Neural cell (in vitro differentiated cells): ENCODE data around the gene SFMBT1. TPM values are rescaled to one million over a fixed set of nuclear protein-coding genes. Genes with fewer than 3 reads are reported as not detected.

Experiments
- H2AFZ ChIP-seq: fragments of 200-600, 300-800 bp; sonication (generic), shearing (Covaris generic); 2 replicates; pipeline ENCODE4 v1.6.0; 2014; ENCODE audit warnings: low read depth, mild to moderate bottlenecking, antibody characterized with exemption, low read length, moderate library complexity
- H3F3A ChIP-seq: fragments of 200-600 bp; shearing (Covaris generic); 2 replicates; pipeline ENCODE4 v1.6.1; 2016; ENCODE audit warnings: mild to moderate bottlenecking, moderate library complexity, mixed read lengths, antibody characterized with exemption, low read length; ENCODE audit not compliant: insufficient read depth, poor library complexity, severe bottlenecking
- H3K27ac ChIP-seq: fragments of 200-600, 300-800 bp; sonication (generic), shearing (Covaris generic); 2 replicates; pipeline ENCODE4 v1.5.1; 2014; ENCODE audit warnings: mild to moderate bottlenecking, low read length, moderate library complexity
- H3K27me3 ChIP-seq: fragments of 300-800, 200-600 bp; sonication (generic), shearing (Covaris generic); 2 replicates; pipeline ENCODE4 v1.6.0; 2014; ENCODE audit warnings: mild to moderate bottlenecking, low read depth, low read length, moderate library complexity; ENCODE audit not compliant: insufficient read depth
- H3K36me3 ChIP-seq: fragments of 300-800, 200-600 bp; sonication (generic), shearing (Covaris generic); 2 replicates; pipeline ENCODE4 v1.5.1; 2014; ENCODE audit warnings: mild to moderate bottlenecking, antibody characterized with exemption, low read length, moderate library complexity; ENCODE audit not compliant: insufficient read depth
- H3K4me2 ChIP-seq: fragments of 300-800, 200-600 bp; sonication (generic), shearing (Covaris generic); 2 replicates; pipeline ENCODE4 v1.6.0; 2014; ENCODE audit warnings: mild to moderate bottlenecking, low read length
- H3K4me3 ChIP-seq: fragments of 300-800, 200-600 bp; sonication (generic), shearing (Covaris generic); 2 replicates; pipeline ENCODE4 v1.5.1; 2014; ENCODE audit warnings: mild to moderate bottlenecking, low read length, moderate library complexity
- H3K79me2 ChIP-seq: fragments of 200-600 bp; shearing (Covaris generic); replicated peaks from 2 replicates; pipeline ENCODE4 v1.6.0; 2014; ENCODE audit warnings: mild to moderate bottlenecking, low read length, moderate library complexity; ENCODE audit not compliant: insufficient read depth
- H3K9ac ChIP-seq: fragments of 300-800, 200-600 bp; sonication (generic), shearing (Covaris generic); 2 replicates; pipeline ENCODE4 v1.6.1; 2016; ENCODE audit warnings: mild to moderate bottlenecking, low read length, mixed read lengths
- H3K9me2 ChIP-seq: fragments of 200-600 bp; shearing (Covaris generic); 2 replicates; pipeline ENCODE4 v1.6.1; 2016; ENCODE audit warnings: mild to moderate bottlenecking, low read length, mixed read lengths; ENCODE audit not compliant: insufficient read depth
- H3K9me3 ChIP-seq: fragments of 200-600, 300-800 bp; sonication (generic), shearing (Covaris generic); 2 replicates; pipeline ENCODE4 v1.6.1; 2016; ENCODE audit warnings: mild to moderate bottlenecking, mixed run types, low read length, moderate library complexity, mixed read lengths
- H4K20me1 ChIP-seq: fragments of 200-600 bp; shearing (Covaris generic); 2 replicates; pipeline ENCODE4 v1.6.1; 2016; ENCODE audit warnings: mild to moderate bottlenecking, mixed run types; ENCODE audit not compliant: insufficient read depth
- CTCF ChIP-seq: fragments of 450-650 bp; IDR thresholded peaks from 2 replicates; pipeline ENCODE4 v1.5.1; 2014; ENCODE audit warnings: antibody characterized with exemption, mild to moderate bottlenecking, moderate library complexity; ENCODE audit not compliant: poor library complexity, severe bottlenecking
- EP300 ChIP-seq: fragments of 450-650 bp; conservative IDR thresholded peaks from 2 replicates; pipeline ENCODE4 v1.6.1; 2014; ENCODE audit warnings: antibody characterized with exemption, mild to moderate bottlenecking, moderate library complexity; ENCODE audit not compliant: poor library complexity, severe bottlenecking
- EZH2 ChIP-seq: fragments of 200-600, 300-800 bp; shearing (Covaris generic), sonication (generic); IDR thresholded peaks from 2 replicates; pipeline ENCODE4 v1.6.1; 2014; ENCODE audit warnings: antibody characterized with exemption, low read length, borderline replicate concordance, mild to moderate bottlenecking; ENCODE audit not compliant: insufficient read depth, poor library complexity, severe bottlenecking
- MXI1 ChIP-seq: fragments of 450-650 bp; conservative IDR thresholded peaks from 2 replicates; pipeline ENCODE4 v1.6.1; 2014; ENCODE audit warnings: antibody characterized with exemption, mild to moderate bottlenecking; ENCODE audit not compliant: poor library complexity, severe bottlenecking
- POLR2AphosphoS5 ChIP-seq: IDR thresholded peaks from 2 replicates; pipeline ENCODE4 v1.6.1; 2012
- RAD21 ChIP-seq: fragments of 450-650 bp; conservative IDR thresholded peaks from 2 replicates; pipeline ENCODE4 v1.6.1; 2014; ENCODE audit warnings: antibody characterized with exemption, mild to moderate bottlenecking, moderate library complexity
- REST ChIP-seq: IDR thresholded peaks from 2 replicates; pipeline ENCODE4 v1.6.1; 2012; ENCODE audit warnings: borderline replicate concordance
- SMC3 ChIP-seq: fragments of 450-650 bp; conservative IDR thresholded peaks from 2 replicates; pipeline ENCODE4 v1.6.1; 2014; ENCODE audit warnings: antibody characterized with exemption, mild to moderate bottlenecking, moderate library complexity; ENCODE audit not compliant: poor library complexity
- TAF1 ChIP-seq: IDR thresholded peaks from 2 replicates; pipeline ENCODE4 v1.6.1; 2012; ENCODE audit warnings: low read depth
- polyA plus RNA-seq: library from polyadenylated mRNA; depleted of rRNA; stranded (reverse); fragments of >200 nt; gene quantifications from 2 replicates; pipeline ENCODE4 v1.2.3, GENCODE V29; 2014

The SFMBT1 gene
- polyA plus RNA-seq, 1 donor from 2014 or later: 17.3 TPM

GRCh38 chr3:52934630-52935530, 111.0 kb downstream of the SFMBT1 start:
- Histone ChIP-seq H3K27me3 (no peaks in the 10 kb centered on the region), H4K20me1 (no peaks in the 10 kb centered on the region), H3F3A (no peaks in the 10 kb centered on the region), H3K9ac (no peak overlapping the region), H3K79me2 (no peaks in the 10 kb centered on the region), H3K27ac (no peak overlapping the region), H3K9me3 (no peaks in the 10 kb centered on the region), H3K4me3 (no peak overlapping the region), H3K9me2 (no peaks in the 10 kb centered on the region), H3K4me2 (no peak overlapping the region), H3K36me3 (no peaks in the 10 kb centered on the region), H2AFZ (no peak overlapping the region)
- TF ChIP-seq CTCF: peak; percentile 79
- peak; percentile 73 for TF ChIP-seq SMC3
- peak; percentile 63 for TF ChIP-seq RAD21
- TF ChIP-seq POLR2AphosphoS5: no peak

GRCh38 chr3:52931889-52932288, 114.0 kb downstream of the SFMBT1 start:
- no peak overlapping the region for H3K27ac ChIP-seq
- no peaks in the 10 kb centered on the region for H3K9me2 ChIP-seq
- H3K79me2 ChIP-seq: no peaks in the 10 kb centered on the region
- H2AFZ ChIP-seq: no peak overlapping the region
- H3K36me3 ChIP-seq: no peaks in the 10 kb centered on the region
- no peaks in the 10 kb centered on the region for H4K20me1 ChIP-seq
- no peak overlapping the region for H3K9ac ChIP-seq
- H3K4me2 ChIP-seq: no peak overlapping the region
- TF ChIP-seq RAD21 (no peak), TAF1 (no peak), SMC3 (no peak), MXI1 (no peak), EP300 (no peak), POLR2AphosphoS5 (no peak), REST (no peak), EZH2 (no peak), CTCF (no peak)
- H3K9me3 ChIP-seq: no peaks in the 10 kb centered on the region
- no peaks in the 10 kb centered on the region for H3F3A ChIP-seq
- H3K4me3 ChIP-seq: no peak overlapping the region
- no peaks in the 10 kb centered on the region for H3K27me3 ChIP-seq
